GM23338 (cell line): ENCODE results near the gene HOXB3. TPM values are rescaled to one million over a fixed set of nuclear protein-coding genes. Genes with fewer than 3 reads are reported as not detected.

Experiments
- ATAC-seq: fragments of 200-7000 bp; cut with Tn5 transposase; 3 replicates; pipeline ENCODE4 v1.9.1; 2020
- DNase-seq: peaks from one replicate; pipeline ENCODE4 v3.0.0-alpha.2; 2015; ENCODE audit warnings: low spot score
- H2AFZ ChIP-seq: fragments of 200-600 bp; sonication (generic); 2 replicates; pipeline ENCODE4 v1.8.0; 2016; ENCODE audit warnings: antibody characterized with exemption, mild to moderate bottlenecking, moderate library complexity
- H3F3A ChIP-seq: fragments of 200-600 bp; sonication (generic); replicated peaks from 2 replicates; pipeline ENCODE4 v1.8.0; 2017; ENCODE audit warnings: antibody characterized with exemption, mixed run types, low read depth
- H3K27ac ChIP-seq: fragments of 200-600 bp; sonication (generic); 2 replicates; pipeline ENCODE4 v1.6.1; 2016; ENCODE audit warnings: low read depth
- H3K27me3 ChIP-seq: fragments of 200-600 bp; sonication (generic); 2 replicates; pipeline ENCODE4 v1.8.0; 2016; ENCODE audit warnings: mild to moderate bottlenecking, mixed run types, moderate library complexity; ENCODE audit not compliant: insufficient read depth
- H3K36me3 ChIP-seq: fragments of 200-600 bp; sonication (generic); 2 replicates; pipeline ENCODE4 v1.8.0; 2016; ENCODE audit warnings: mild to moderate bottlenecking; ENCODE audit not compliant: insufficient read depth
- H3K4me1 ChIP-seq: fragments of 200-600 bp; sonication (generic); 2 replicates; pipeline ENCODE4 v1.8.0; 2016; ENCODE audit warnings: mild to moderate bottlenecking, moderate library complexity; ENCODE audit not compliant: insufficient read depth
- H3K4me2 ChIP-seq: fragments of 200-600 bp; sonication (generic); 2 replicates; pipeline ENCODE4 v1.7.1; 2017; ENCODE audit warnings: mixed run types
- H3K4me3 ChIP-seq: fragments of 200-600 bp; sonication (generic); 2 replicates; pipeline ENCODE4 v1.6.1; 2016; ENCODE audit warnings: mixed run types
- H3K79me2 ChIP-seq: fragments of 200-600 bp; sonication (generic); replicated peaks from 2 replicates; pipeline ENCODE4 v1.8.0; 2017; ENCODE audit warnings: mild to moderate bottlenecking; ENCODE audit not compliant: insufficient read depth
- H3K9me2 ChIP-seq: fragments of 200-600 bp; sonication (generic); 2 replicates; pipeline ENCODE4 v1.8.0; 2017; ENCODE audit not compliant: insufficient read depth
- H4K20me1 ChIP-seq: fragments of 200-600 bp; sonication (generic); replicated peaks from 2 replicates; pipeline ENCODE4 v1.8.0; 2017; ENCODE audit warnings: mild to moderate bottlenecking; ENCODE audit not compliant: insufficient read depth
- H3K27ac Mint-ChIP-seq: 2 replicates; pipeline ENCODE4 v1.8.0; 2020; ENCODE audit warnings: inconsistent platforms, mild to moderate bottlenecking, moderate library complexity, mixed read lengths
- H3K27me3 Mint-ChIP-seq: 3 replicates; pipeline ENCODE4 v1.8.0; 2022; ENCODE audit warnings: low read depth, mild to moderate bottlenecking, moderate library complexity, mixed read lengths, inconsistent platforms; ENCODE audit not compliant: insufficient read depth, poor library complexity
- H3K36me3 Mint-ChIP-seq: 3 replicates; pipeline ENCODE4 v1.8.0; 2021; ENCODE audit warnings: low read depth, mild to moderate bottlenecking, inconsistent platforms, moderate library complexity, mixed read lengths
- H3K4me1 Mint-ChIP-seq: 3 replicates; pipeline ENCODE4 v1.8.0; 2020; ENCODE audit warnings: mild to moderate bottlenecking, inconsistent platforms, mixed read lengths
- H3K4me3 Mint-ChIP-seq: 3 replicates; pipeline ENCODE4 v1.8.0; 2021; ENCODE audit warnings: moderate library complexity, mild to moderate bottlenecking, inconsistent platforms, mixed read lengths
- H3K9me3 Mint-ChIP-seq: 3 replicates; pipeline ENCODE4 v1.8.0; 2020; ENCODE audit warnings: moderate library complexity, mild to moderate bottlenecking, inconsistent platforms, mixed read lengths
- CREB1 ChIP-seq: fragments of 250-450 bp; sonication (Bioruptor Pico); IDR thresholded peaks from 2 replicates; pipeline ENCODE4 v1.5.0; 2020; ENCODE audit warnings: low read depth, mild to moderate bottlenecking, moderate library complexity
- EZH2 ChIP-seq: fragments of 200-600 bp; sonication (generic); IDR thresholded peaks from one replicate; pipeline ENCODE4 v1.8.0; 2017; ENCODE audit warnings: antibody characterized with exemption, mild to moderate bottlenecking, low read depth; ENCODE audit not compliant: unreplicated experiment
- EZH2phosphoT487 ChIP-seq: fragments of 200-600 bp; sonication (generic); IDR thresholded peaks from one replicate; pipeline ENCODE4 v1.8.1; 2018; ENCODE audit warnings: antibody characterized with exemption; ENCODE audit not compliant: unreplicated experiment
- JUNB ChIP-seq: IDR thresholded peaks from one replicate; pipeline ENCODE4 v1.6.1; 2016; ENCODE audit warnings: antibody characterized with exemption; ENCODE audit not compliant: unreplicated experiment
- NANOG ChIP-seq: IDR thresholded peaks from 2 replicates; pipeline ENCODE4 v1.6.1; 2016; ENCODE audit warnings: antibody characterized with exemption, borderline replicate concordance
- POLR2AphosphoS5 ChIP-seq: IDR thresholded peaks from 2 replicates; pipeline ENCODE4 v1.6.1; 2016; ENCODE audit warnings: antibody characterized with exemption, low read depth
- REST ChIP-seq: IDR thresholded peaks from one replicate; pipeline ENCODE4 v1.6.1; 2018; ENCODE audit warnings: antibody characterized with exemption; ENCODE audit not compliant: unreplicated experiment
- STAT1 ChIP-seq: IDR thresholded peaks from one replicate; pipeline ENCODE4 v1.6.1; 2016; ENCODE audit warnings: antibody characterized with exemption; ENCODE audit not compliant: unreplicated experiment
- ZNF114 ChIP-seq: fragments of 250-450 bp; sonication (Bioruptor Pico); IDR thresholded peaks from 2 replicates; pipeline ENCODE4 v1.5.0; 2020; ENCODE audit warnings: mild to moderate bottlenecking, moderate library complexity
- ZNF331 ChIP-seq: fragments of 250-450 bp; sonication (Bioruptor Pico); IDR thresholded peaks from 2 replicates; pipeline ENCODE4 v1.5.0; 2020; ENCODE audit warnings: low read depth, mild to moderate bottlenecking, moderate library complexity
- polyA plus RNA-seq: library from polyadenylated mRNA; unstranded; fragments of >200 nt; fragmentation: Nextera tagmentation; extraction: Ambion mirVana; gene quantifications from 2 replicates; pipeline ENCODE4 v1.2.1, GENCODE V29; 2016
- total RNA-seq: library from RNA; depleted of rRNA; stranded (reverse); fragments of >200 nt; shearing (Covaris generic); gene quantifications from 2 replicates; pipeline ENCODE4 v1.2.3, GENCODE V29; 2014
- TF ChIP-seq, protein P1 (sequence below): IDR thresholded peaks from 2 replicates; pipeline ENCODE4 v1.6.1; 2016; ENCODE audit warnings: antibody characterized with exemption
- TF ChIP-seq, protein P2 (sequence below): fragments of 250-450 bp; sonication (Bioruptor Pico); IDR thresholded peaks from 2 replicates; pipeline ENCODE4 v1.5.0; 2020; ENCODE audit warnings: mild to moderate bottlenecking, moderate library complexity
- TF ChIP-seq, protein P3 (sequence below), 2 experiments: fragments of 200-600 bp in 1 of 2; sonication (generic) in 1 of 2; conservative IDR thresholded peaks; 2 replicates each; pipeline versions ENCODE4 v1.5.1 to v1.6.1; 2016 to 2017; ENCODE audit warnings: antibody characterized with exemption in 2 of 2, low read depth in 2 of 2, mild to moderate bottlenecking in 2 of 2, moderate library complexity in 1 of 2

The HOXB3 gene
- total and polyA plus RNA-seq, 2 experiments from 2014 or later, result 0.17 TPM; not detected in 1

DNA sequence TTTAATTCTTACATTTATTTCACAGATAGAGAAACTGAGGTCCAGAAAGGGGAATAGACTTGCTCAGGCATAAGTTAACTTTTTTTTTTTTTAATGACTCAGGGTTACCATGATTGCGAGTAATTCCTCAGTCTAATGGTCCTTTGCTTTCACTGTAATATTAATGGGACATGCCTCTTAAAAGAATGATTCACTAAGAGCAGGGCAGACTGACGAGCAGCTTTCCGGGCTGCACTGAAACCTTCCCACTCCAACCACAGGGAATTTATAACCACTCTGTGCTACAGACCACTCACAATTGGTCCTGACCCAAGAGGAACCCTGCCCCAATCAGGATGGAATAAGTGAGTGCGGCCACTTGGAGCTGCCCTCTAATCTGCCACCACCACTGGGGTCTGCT lies 50.9 kb downstream of the HOXB3 start:
- Histone ChIP-seq H3K27me3 (peaks cover 97% of the 10 kb centered on the region), H2AFZ (no peak overlapping the region), H3K36me3 (no peaks in the 10 kb centered on the region; the same call in 1 of the 2 replicates), H3K27ac (no peak overlapping the region), H3F3A (peaks cover 11% of the 10 kb centered on the region; the same call in 1 of the 2 replicates), H3K79me2 (no peaks in the 10 kb centered on the region), H3K4me1 (peaks cover 40% of the 10 kb centered on the region), H3K4me3 (no peak overlapping the region), H4K20me1 (peaks cover 7% of the 10 kb centered on the region; the same call in 1 of the 2 replicates), H3K4me2 (no peak overlapping the region), H3K9me2 (no peaks in the 10 kb centered on the region)
- H3K9me3 Mint-ChIP-seq, result peaks cover 3% of the 10 kb centered on the region; the same call in 2 of the 3 replicates
- H3K27ac Mint-ChIP-seq, result no peak overlapping the region
- no peak for DNase-seq
- TF ChIP-seq CREB1 (CRISPR knock-in tag), result no peak
- no peak for TF ChIP-seq EZH2phosphoT487
- TF ChIP-seq ZNF331 (CRISPR knock-in tag), result no peak
- TF ChIP-seq NANOG, result no peak
- no peak for TF ChIP-seq JUNB
- no peak for TF ChIP-seq POLR2AphosphoS5
- TF ChIP-seq, protein P1, sequence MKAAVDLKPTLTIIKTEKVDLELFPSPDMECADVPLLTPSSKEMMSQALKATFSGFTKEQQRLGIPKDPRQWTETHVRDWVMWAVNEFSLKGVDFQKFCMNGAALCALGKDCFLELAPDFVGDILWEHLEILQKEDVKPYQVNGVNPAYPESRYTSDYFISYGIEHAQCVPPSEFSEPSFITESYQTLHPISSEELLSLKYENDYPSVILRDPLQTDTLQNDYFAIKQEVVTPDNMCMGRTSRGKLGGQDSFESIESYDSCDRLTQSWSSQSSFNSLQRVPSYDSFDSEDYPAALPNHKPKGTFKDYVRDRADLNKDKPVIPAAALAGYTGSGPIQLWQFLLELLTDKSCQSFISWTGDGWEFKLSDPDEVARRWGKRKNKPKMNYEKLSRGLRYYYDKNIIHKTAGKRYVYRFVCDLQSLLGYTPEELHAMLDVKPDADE, result no peak
- TF ChIP-seq REST, result no peak
- TF ChIP-seq ZNF114 (CRISPR knock-in tag), result no peak
- TF ChIP-seq, protein P2, sequence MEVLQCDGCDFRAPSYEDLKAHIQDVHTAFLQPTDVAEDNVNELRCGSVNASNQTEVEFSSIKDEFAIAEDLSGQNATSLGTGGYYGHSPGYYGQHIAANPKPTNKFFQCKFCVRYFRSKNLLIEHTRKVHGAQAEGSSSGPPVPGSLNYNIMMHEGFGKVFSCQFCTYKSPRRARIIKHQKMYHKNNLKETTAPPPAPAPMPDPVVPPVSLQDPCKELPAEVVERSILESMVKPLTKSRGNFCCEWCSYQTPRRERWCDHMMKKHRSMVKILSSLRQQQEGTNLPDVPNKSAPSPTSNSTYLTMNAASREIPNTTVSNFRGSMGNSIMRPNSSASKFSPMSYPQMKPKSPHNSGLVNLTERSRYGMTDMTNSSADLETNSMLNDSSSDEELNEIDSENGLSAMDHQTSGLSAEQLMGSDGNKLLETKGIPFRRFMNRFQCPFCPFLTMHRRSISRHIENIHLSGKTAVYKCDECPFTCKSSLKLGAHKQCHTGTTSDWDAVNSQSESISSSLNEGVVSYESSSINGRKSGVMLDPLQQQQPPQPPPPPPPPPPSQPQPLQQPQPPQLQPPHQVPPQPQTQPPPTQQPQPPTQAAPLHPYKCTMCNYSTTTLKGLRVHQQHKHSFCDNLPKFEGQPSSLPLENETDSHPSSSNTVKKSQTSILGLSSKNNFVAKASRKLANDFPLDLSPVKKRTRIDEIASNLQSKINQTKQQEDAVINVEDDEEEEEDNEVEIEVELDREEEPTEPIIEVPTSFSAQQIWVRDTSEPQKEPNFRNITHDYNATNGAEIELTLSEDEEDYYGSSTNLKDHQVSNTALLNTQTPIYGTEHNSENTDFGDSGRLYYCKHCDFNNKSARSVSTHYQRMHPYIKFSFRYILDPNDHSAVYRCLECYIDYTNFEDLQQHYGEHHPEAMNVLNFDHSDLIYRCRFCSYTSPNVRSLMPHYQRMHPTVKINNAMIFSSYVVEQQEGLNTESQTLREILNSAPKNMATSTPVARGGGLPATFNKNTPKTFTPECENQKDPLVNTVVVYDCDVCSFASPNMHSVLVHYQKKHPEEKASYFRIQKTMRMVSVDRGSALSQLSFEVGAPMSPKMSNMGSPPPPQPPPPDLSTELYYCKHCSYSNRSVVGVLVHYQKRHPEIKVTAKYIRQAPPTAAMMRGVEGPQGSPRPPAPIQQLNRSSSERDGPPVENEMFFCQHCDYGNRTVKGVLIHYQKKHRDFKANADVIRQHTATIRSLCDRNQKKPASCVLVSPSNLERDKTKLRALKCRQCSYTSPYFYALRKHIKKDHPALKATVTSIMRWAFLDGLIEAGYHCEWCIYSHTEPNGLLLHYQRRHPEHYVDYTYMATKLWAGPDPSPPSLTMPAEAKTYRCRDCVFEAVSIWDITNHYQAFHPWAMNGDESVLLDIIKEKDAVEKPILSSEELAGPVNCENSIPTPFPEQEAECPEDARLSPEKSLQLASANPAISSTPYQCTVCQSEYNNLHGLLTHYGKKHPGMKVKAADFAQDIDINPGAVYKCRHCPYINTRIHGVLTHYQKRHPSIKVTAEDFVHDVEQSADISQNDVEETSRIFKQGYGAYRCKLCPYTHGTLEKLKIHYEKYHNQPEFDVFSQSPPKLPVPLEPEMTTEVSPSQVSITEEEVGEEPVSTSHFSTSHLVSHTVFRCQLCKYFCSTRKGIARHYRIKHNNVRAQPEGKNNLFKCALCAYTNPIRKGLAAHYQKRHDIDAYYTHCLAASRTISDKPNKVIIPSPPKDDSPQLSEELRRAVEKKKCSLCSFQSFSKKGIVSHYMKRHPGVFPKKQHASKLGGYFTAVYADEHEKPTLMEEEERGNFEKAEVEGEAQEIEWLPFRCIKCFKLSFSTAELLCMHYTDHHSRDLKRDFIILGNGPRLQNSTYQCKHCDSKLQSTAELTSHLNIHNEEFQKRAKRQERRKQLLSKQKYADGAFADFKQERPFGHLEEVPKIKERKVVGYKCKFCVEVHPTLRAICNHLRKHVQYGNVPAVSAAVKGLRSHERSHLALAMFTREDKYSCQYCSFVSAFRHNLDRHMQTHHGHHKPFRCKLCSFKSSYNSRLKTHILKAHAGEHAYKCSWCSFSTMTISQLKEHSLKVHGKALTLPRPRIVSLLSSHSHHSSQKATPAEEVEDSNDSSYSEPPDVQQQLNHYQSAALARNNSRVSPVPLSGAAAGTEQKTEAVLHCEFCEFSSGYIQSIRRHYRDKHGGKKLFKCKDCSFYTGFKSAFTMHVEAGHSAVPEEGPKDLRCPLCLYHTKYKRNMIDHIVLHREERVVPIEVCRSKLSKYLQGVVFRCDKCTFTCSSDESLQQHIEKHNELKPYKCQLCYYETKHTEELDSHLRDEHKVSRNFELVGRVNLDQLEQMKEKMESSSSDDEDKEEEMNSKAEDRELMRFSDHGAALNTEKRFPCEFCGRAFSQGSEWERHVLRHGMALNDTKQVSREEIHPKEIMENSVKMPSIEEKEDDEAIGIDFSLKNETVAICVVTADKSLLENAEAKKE (CRISPR knock-in tag), result no peak
- no peak for TF ChIP-seq STAT1
- TF ChIP-seq, protein P3, sequence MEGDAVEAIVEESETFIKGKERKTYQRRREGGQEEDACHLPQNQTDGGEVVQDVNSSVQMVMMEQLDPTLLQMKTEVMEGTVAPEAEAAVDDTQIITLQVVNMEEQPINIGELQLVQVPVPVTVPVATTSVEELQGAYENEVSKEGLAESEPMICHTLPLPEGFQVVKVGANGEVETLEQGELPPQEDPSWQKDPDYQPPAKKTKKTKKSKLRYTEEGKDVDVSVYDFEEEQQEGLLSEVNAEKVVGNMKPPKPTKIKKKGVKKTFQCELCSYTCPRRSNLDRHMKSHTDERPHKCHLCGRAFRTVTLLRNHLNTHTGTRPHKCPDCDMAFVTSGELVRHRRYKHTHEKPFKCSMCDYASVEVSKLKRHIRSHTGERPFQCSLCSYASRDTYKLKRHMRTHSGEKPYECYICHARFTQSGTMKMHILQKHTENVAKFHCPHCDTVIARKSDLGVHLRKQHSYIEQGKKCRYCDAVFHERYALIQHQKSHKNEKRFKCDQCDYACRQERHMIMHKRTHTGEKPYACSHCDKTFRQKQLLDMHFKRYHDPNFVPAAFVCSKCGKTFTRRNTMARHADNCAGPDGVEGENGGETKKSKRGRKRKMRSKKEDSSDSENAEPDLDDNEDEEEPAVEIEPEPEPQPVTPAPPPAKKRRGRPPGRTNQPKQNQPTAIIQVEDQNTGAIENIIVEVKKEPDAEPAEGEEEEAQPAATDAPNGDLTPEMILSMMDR (conservative IDR thresholded peaks at IDR 0.05; ENCODE audit: low read depth in 2 of 2), result no peak
- no peak for TF ChIP-seq EZH2
- H3K4me1 Mint-ChIP-seq, result peaks cover 26% of the 10 kb centered on the region
- peaks cover 4% of the 10 kb centered on the region; the same call in 1 of the 3 replicates for H3K36me3 Mint-ChIP-seq
- H3K27me3 Mint-ChIP-seq, result peaks cover 69% of the 10 kb centered on the region
- no peak overlapping the region for H3K4me3 Mint-ChIP-seq
- no peak for ATAC-seq
